SU-DHL-6 (cell line): ENCODE measurements around the gene TACR3.

Experiments
- EZH2phosphoT487 ChIP-seq: fragments of 200-600 bp; sonication (generic), shearing (Covaris generic); conservative IDR thresholded peaks from 2 replicates; pipeline ENCODE4 v1.6.1; 2018; ENCODE audit warnings: mild to moderate bottlenecking, antibody characterized with exemption, low read length, moderate library complexity, mixed read lengths
- TF ChIP-seq, protein P1 (sequence below): fragments of 200-600 bp; sonication (generic); IDR thresholded peaks from one replicate; pipeline ENCODE4 v1.5.1; 2017; ENCODE audit warnings: antibody characterized with exemption, mild to moderate bottlenecking, low read length, moderate library complexity; ENCODE audit not compliant: insufficient read depth, poor library complexity, severe bottlenecking

GRCh38 chr4:103719105-103719829 lies 518 bp downstream of the TACR3 start:
- TF ChIP-seq, protein P1, sequence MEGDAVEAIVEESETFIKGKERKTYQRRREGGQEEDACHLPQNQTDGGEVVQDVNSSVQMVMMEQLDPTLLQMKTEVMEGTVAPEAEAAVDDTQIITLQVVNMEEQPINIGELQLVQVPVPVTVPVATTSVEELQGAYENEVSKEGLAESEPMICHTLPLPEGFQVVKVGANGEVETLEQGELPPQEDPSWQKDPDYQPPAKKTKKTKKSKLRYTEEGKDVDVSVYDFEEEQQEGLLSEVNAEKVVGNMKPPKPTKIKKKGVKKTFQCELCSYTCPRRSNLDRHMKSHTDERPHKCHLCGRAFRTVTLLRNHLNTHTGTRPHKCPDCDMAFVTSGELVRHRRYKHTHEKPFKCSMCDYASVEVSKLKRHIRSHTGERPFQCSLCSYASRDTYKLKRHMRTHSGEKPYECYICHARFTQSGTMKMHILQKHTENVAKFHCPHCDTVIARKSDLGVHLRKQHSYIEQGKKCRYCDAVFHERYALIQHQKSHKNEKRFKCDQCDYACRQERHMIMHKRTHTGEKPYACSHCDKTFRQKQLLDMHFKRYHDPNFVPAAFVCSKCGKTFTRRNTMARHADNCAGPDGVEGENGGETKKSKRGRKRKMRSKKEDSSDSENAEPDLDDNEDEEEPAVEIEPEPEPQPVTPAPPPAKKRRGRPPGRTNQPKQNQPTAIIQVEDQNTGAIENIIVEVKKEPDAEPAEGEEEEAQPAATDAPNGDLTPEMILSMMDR: no peak
- no peak for TF ChIP-seq EZH2phosphoT487
